HEK293 (cell line): Measurements from ENCODE around the gene LRFN4.

Experiments used
- TCF7L2 ChIP-seq: IDR thresholded peaks from 2 replicates; pipeline ENCODE4 v1.6.1; 2011; ENCODE audit warnings: low read depth, mild to moderate bottlenecking, inconsistent platforms, low read length, moderate library complexity, borderline replicate concordance
- ZBTB8A ChIP-seq: fragments of 450-650 bp; formaldehyde crosslinking; IDR thresholded peaks from 2 replicates; pipeline ENCODE4 v1.5.1; 2016; ENCODE audit warnings: missing biosample characterization, missing genetic modification characterization
- ZIC2 ChIP-seq: fragments of 450-650 bp; formaldehyde crosslinking; IDR thresholded peaks from 2 replicates; pipeline ENCODE4 v1.5.1; 2016; ENCODE audit warnings: missing biosample characterization, missing genetic modification characterization
- ZNF138 ChIP-seq: fragments of 450-650 bp; formaldehyde crosslinking; IDR thresholded peaks from 2 replicates; pipeline ENCODE4 v1.5.1; 2016; ENCODE audit warnings: missing biosample characterization, missing genetic modification characterization, borderline replicate concordance
- ZNF140 ChIP-seq: fragments of 450-650 bp; formaldehyde crosslinking; IDR thresholded peaks from 2 replicates; pipeline ENCODE4 v1.5.1; 2016; ENCODE audit warnings: missing biosample characterization, missing genetic modification characterization
- ZNF510 ChIP-seq: fragments of 450-650 bp; formaldehyde crosslinking; IDR thresholded peaks from 2 replicates; pipeline ENCODE4 v1.5.1; 2018; ENCODE audit warnings: mild to moderate bottlenecking, missing genetic modification characterization, missing biosample characterization; ENCODE audit not compliant: insufficient replicate concordance
- TF ChIP-seq, protein P1 (sequence below): fragments of 450-650 bp; formaldehyde crosslinking; IDR thresholded peaks from 2 replicates; pipeline ENCODE4 v1.5.1; 2016; ENCODE audit warnings: missing biosample characterization, missing genetic modification characterization
- TF ChIP-seq, protein P2 (sequence below): fragments of 450-650 bp; formaldehyde crosslinking; IDR thresholded peaks from 2 replicates; pipeline ENCODE4 v1.5.1; 2016; ENCODE audit warnings: missing biosample characterization, missing genetic modification characterization

DNA sequence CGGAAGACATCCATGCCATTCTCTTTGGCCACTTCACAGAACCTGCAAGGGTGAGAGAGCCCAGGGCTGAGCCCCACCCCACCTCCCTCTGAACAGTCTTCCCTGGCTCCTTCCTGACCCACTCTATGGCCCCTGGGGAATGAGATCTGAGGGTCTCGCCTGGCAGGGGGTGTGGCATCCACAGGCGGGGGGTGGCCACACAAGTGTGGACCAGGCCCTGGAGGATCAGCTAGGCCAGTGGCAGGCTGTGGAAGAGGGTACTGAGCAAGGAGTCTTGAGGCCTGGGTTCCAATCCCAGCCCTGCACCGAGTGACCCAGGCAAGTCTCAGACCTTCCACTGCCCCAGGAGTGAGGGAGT, 5.6 kb upstream of the LRFN4 start:
- TF ChIP-seq ZIC2 (tag by site-specific recombination): no peak
- TF ChIP-seq, protein P1, sequence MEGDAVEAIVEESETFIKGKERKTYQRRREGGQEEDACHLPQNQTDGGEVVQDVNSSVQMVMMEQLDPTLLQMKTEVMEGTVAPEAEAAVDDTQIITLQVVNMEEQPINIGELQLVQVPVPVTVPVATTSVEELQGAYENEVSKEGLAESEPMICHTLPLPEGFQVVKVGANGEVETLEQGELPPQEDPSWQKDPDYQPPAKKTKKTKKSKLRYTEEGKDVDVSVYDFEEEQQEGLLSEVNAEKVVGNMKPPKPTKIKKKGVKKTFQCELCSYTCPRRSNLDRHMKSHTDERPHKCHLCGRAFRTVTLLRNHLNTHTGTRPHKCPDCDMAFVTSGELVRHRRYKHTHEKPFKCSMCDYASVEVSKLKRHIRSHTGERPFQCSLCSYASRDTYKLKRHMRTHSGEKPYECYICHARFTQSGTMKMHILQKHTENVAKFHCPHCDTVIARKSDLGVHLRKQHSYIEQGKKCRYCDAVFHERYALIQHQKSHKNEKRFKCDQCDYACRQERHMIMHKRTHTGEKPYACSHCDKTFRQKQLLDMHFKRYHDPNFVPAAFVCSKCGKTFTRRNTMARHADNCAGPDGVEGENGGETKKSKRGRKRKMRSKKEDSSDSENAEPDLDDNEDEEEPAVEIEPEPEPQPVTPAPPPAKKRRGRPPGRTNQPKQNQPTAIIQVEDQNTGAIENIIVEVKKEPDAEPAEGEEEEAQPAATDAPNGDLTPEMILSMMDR: no peak
- TF ChIP-seq ZNF140: no peak
- TF ChIP-seq ZNF138 (tag by site-specific recombination): no peak
- TF ChIP-seq, protein P2, sequence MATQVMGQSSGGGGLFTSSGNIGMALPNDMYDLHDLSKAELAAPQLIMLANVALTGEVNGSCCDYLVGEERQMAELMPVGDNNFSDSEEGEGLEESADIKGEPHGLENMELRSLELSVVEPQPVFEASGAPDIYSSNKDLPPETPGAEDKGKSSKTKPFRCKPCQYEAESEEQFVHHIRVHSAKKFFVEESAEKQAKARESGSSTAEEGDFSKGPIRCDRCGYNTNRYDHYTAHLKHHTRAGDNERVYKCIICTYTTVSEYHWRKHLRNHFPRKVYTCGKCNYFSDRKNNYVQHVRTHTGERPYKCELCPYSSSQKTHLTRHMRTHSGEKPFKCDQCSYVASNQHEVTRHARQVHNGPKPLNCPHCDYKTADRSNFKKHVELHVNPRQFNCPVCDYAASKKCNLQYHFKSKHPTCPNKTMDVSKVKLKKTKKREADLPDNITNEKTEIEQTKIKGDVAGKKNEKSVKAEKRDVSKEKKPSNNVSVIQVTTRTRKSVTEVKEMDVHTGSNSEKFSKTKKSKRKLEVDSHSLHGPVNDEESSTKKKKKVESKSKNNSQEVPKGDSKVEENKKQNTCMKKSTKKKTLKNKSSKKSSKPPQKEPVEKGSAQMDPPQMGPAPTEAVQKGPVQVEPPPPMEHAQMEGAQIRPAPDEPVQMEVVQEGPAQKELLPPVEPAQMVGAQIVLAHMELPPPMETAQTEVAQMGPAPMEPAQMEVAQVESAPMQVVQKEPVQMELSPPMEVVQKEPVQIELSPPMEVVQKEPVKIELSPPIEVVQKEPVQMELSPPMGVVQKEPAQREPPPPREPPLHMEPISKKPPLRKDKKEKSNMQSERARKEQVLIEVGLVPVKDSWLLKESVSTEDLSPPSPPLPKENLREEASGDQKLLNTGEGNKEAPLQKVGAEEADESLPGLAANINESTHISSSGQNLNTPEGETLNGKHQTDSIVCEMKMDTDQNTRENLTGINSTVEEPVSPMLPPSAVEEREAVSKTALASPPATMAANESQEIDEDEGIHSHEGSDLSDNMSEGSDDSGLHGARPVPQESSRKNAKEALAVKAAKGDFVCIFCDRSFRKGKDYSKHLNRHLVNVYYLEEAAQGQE (tag by site-specific recombination): no peak
- TF ChIP-seq TCF7L2: no peak
- TF ChIP-seq ZNF510 (tag by site-specific recombination): no peak
- no peak for TF ChIP-seq ZBTB8A
